GM12891 (cell line): Measurements from ENCODE around the gene KCNJ4.
A peak's percentile ranks its signal among the peaks of the same experiment; 100 is the strongest.

Experiments used
- DNase-seq: peaks from one replicate; pipeline ENCODE4 v3.0.0; 2011; ENCODE audit warnings: low spot score; ENCODE audit not compliant: insufficient read length
- FAIRE-seq: peaks from 2 replicates; lab custom pipeline; 2011; peaks lifted over from hg19 to GRCh38; lab: Jason Lieb, UNC
- PAX5 ChIP-seq: IDR thresholded peaks from 2 replicates; pipeline ENCODE4 v1.6.1; 2011; ENCODE audit warnings: low read length, moderate library complexity, mild to moderate bottlenecking; ENCODE audit not compliant: insufficient read depth, severe bottlenecking
- POLR2A ChIP-seq: IDR thresholded peaks from 2 replicates; pipeline ENCODE4 v1.6.1; 2011; ENCODE audit warnings: low read depth, low read length, control low read depth
- POLR2AphosphoS5 ChIP-seq: IDR thresholded peaks from 2 replicates; pipeline ENCODE4 v1.6.1; 2011; ENCODE audit warnings: low read depth, low read length, control low read depth
- POU2F2 ChIP-seq: IDR thresholded peaks from 2 replicates; pipeline ENCODE4 v1.6.1; 2011; ENCODE audit warnings: low read depth, mild to moderate bottlenecking, control low read depth, low read length, moderate library complexity
- SPI1 ChIP-seq: IDR thresholded peaks from 2 replicates; pipeline ENCODE4 v1.6.1; 2011; ENCODE audit warnings: low read depth, low read length, control low read depth
- TAF1 ChIP-seq: IDR thresholded peaks from 2 replicates; pipeline ENCODE4 v1.6.1; 2011; ENCODE audit warnings: low read depth, low read length, control low read depth

The KCNJ4 gene

DNA sequence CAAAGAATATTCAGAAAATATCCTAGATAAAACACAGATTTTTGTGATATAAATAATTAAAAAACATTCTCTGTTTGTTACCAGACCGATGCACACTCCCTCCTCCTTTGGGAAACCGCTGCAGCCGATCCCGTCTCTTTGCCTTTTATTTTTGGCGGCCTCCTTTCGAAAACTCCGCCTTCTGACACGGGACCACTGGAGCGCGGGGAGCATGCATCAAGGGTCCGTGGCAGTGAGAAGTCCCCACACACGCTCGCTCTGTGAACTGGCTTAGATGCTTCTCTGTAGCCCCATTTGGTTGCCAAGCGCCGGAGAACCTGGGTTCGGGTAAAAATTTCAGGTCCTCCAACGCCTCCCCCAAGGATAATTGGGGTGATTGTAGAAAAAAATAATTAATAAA is 34.1 kb upstream of the KCNJ4 start:
- TF ChIP-seq POU2F2, result no peak
- no peak for TF ChIP-seq POLR2A
- no peak for TF ChIP-seq TAF1
- no peak; the same call in 1 of the 2 replicates for TF ChIP-seq POLR2AphosphoS5
- no peak for TF ChIP-seq PAX5
- TF ChIP-seq SPI1, result no peak
- no peak for DNase-seq
- no peak for FAIRE-seq

GRCh38 chr22:38487946-38488345 is 32.9 kb upstream of the KCNJ4 start:
- peak; percentile 45 for FAIRE-seq
- TF ChIP-seq POLR2AphosphoS5 (no peak; the same call in 1 of the 2 replicates), POLR2A (no peak), SPI1 (no peak), POU2F2 (no peak), TAF1 (no peak), PAX5 (no peak)
- no peak for DNase-seq

DNA sequence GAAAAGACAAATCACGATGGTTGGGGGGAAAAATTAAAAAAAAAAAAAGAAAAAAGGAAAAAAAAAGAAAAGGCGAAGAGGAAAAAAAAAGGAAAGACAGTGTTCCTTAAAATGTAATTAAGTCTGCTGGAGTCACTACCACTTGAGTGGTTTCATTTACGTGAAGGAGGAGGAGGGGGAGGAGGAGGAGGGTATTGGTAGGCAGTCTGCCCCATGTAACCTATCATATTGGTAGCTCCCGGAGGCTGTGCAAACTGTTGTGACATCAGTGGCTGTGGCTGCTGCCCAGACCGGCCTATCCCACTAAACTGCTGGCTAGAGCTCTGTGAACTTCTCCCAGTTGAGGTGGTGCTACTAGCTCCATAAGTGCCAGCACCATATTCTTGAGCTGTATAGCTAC is 30.8 kb upstream of the KCNJ4 start:
- FAIRE-seq, result no peak
- TF ChIP-seq POU2F2, result no peak
- TF ChIP-seq POLR2AphosphoS5, result no peak
- TF ChIP-seq POLR2A, result 0 out of 2 replicates have a peak, but pooled peaks have one; percentile 22

GRCh38 chr22:38484244-38484643 is 29.2 kb upstream of the KCNJ4 start:
- FAIRE-seq, result no peak
- TF ChIP-seq POLR2AphosphoS5 (no peak), POLR2A (peak; percentile 66)

More for the DNA sequence above, 30.8 kb upstream of the KCNJ4 start:
- no peak for DNase-seq

GRCh38 chr22:38482662-38483308 is 27.8 kb upstream of the KCNJ4 start:
- peak; percentile 26 for FAIRE-seq
- no peak for DNase-seq
- TF ChIP-seq TAF1 (no peak), POLR2AphosphoS5 (peak; percentile 50), SPI1 (no peak), POU2F2 (no peak), PAX5 (no peak), POLR2A (peak; percentile 70)

More at GRCh38 chr22:38484244-38484643, 29.2 kb upstream of the KCNJ4 start:
- DNase-seq, result no peak

GRCh38 chr22:38481871-38482332 is 26.9 kb upstream of the KCNJ4 start:
- TF ChIP-seq TAF1 (no peak), PAX5 (no peak), POLR2A (no peak; the same call in 1 of the 2 replicates), POLR2AphosphoS5 (peak; percentile 79), POU2F2 (no peak), SPI1 (no peak)
- DNase-seq (no peak), FAIRE-seq (no peak)

DNA sequence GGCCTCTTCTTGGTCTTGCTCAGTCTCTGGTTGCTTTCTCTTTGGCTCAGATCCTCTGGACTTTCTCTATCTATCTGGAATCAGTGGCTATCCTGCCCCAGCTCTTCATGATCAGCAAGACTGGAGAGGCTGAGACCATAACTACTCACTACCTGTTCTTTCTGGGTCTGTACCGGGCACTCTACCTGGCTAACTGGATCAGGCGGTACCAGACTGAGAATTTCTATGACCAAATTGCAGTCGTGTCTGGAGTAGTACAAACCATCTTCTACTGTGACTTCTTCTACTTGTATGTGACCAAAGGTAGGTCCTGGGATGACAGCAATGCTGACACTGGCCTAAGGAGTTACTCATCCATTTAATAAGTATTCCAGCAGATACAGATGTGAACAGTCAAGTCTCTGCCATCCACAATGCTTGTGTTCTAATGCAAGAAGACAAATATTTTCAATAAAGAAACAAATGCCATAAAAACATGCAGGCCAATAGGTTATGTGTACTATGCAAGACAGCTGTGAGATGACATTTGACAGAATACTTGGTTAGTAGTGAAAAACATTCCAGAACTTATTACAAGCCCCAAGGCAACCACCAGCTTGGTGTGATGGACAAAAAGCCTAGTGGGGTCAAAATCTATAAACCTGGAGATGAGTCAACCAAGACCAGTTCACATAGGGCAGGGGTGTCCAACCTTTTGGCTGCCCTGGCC is 26.3 kb upstream of the KCNJ4 start:
- TF ChIP-seq PAX5 (no peak), POU2F2 (no peak), POLR2A (no peak; the same call in 1 of the 2 replicates), SPI1 (no peak), POLR2AphosphoS5 (no peak), TAF1 (no peak)
- no peak for FAIRE-seq

DNA sequence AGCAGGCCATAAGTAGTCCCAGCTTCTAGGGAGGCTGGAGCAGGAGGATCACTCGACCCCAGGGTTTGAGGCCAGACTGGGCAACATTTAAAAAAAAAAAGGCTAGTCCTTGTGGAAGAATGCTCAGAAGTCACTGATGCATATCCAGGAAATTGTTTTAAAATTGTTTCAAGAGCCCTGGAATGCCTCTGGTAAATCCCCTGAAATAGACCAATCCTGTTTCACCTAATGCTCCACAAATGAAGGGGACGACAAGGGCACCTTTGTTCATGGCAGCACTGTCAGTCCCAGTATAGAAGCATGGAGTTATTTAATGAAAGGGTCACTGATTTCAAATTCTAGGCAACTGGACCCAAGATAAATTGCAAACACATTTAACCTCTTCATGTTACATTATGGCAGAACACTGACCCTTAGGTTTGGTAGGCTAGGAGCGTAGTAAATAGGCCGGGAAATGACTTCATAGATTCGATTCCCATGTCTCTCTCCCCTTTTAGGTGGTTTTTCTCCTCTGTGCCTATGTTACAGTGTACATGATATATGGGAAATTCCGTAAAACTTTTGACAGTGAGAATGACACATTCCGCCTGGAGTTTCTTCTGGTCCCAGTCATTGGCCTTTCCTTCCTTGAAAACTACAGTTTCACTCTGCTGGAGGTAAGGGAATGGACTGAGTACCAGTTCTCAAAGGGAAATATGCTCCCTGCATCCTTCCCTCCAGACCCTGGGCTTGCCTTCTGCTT is 24.3 kb upstream of the KCNJ4 start:
- no peak for TF ChIP-seq PAX5
- 0 out of 2 replicates have a peak, but pooled peaks have one; percentile 33 for TF ChIP-seq POLR2A
- DNase-seq, result no peak
- FAIRE-seq, result no peak

More for the DNA sequence above, 26.3 kb upstream of the KCNJ4 start:
- DNase-seq, result no peak

DNA sequence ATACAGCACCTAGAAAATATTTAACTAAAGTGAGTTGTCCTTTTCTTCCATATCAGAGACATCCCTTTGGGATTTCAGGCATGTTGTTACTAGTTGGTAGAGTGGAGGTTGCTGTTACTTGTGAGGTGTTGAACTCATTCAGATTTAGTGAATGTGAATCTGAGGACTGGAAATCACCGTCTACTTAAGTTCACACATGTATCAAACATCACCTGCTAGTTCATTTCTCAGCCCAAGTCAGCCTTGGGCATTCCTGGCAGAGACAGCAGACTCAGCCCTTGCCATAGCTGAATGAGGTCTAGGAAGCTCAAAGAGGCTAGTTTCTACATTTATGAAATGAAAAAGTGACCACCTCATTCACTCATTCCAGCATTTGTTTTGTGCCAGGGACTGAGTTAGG is 22.6 kb upstream of the KCNJ4 start:
- no peak for TF ChIP-seq POU2F2
- no peak for TF ChIP-seq POLR2AphosphoS5
- TF ChIP-seq TAF1, result no peak
- no peak for TF ChIP-seq POLR2A
- TF ChIP-seq SPI1, result no peak
- no peak for TF ChIP-seq PAX5
- no peak for DNase-seq
- no peak for FAIRE-seq
